Nephron (organoid): Measurements from ENCODE around the gene SDR39U1.

Source experiments
- H3K27ac Mint-ChIP-seq, 3 experiments: 2 replicates each; pipeline ENCODE4 v1.8.0; 2020; ENCODE audit warnings: mixed read lengths in 3 of 3, mild to moderate bottlenecking in 2 of 3, moderate library complexity in 1 of 3
- H3K27me3 Mint-ChIP-seq: 2 replicates; pipeline ENCODE4 v1.8.0; 2021; ENCODE audit warnings: low read depth, mild to moderate bottlenecking, moderate library complexity, mixed read lengths
- H3K36me3 Mint-ChIP-seq: 2 replicates; pipeline ENCODE4 v1.8.0; 2020; ENCODE audit warnings: low read depth, mixed read lengths
- H3K4me1 Mint-ChIP-seq: 2 replicates; pipeline ENCODE4 v1.8.0; 2020; ENCODE audit warnings: mixed read lengths
- H3K4me3 Mint-ChIP-seq, 3 experiments: 2 replicates each; pipeline ENCODE4 v1.8.0; 2020; ENCODE audit warnings: mild to moderate bottlenecking in 3 of 3, mixed read lengths in 3 of 3, moderate library complexity in 2 of 3
- H3K9me3 Mint-ChIP-seq: 2 replicates; pipeline ENCODE4 v1.8.0; 2020; ENCODE audit warnings: mixed read lengths
- TF ChIP-seq, protein P1 (sequence below), 3 experiments: fragments of 200-600 bp; sonication (generic); IDR thresholded peaks; one replicate each; pipeline ENCODE4 v1.5.0; 2021; ENCODE audit warnings: antibody characterized with exemption in 3 of 3; ENCODE audit not compliant: unreplicated experiment in 3 of 3

Gene SDR39U1

GRCh38 chr14:24398293-24398652 is 44.3 kb downstream of the SDR39U1 start:
- Mint-ChIP-seq H3K27me3 (no peaks in the 10 kb centered on the region), H3K4me3 (peak overlapping the region; percentile 92 to 99 (median 97)), H3K27ac (peak overlapping the region; percentile 75 to 98 (median 98)), H3K36me3 (peaks cover 9% of the 10 kb centered on the region), H3K4me1 (peaks cover 72% of the 10 kb centered on the region), H3K9me3 (peaks cover 3% of the 10 kb centered on the region)
- TF ChIP-seq, protein P1, sequence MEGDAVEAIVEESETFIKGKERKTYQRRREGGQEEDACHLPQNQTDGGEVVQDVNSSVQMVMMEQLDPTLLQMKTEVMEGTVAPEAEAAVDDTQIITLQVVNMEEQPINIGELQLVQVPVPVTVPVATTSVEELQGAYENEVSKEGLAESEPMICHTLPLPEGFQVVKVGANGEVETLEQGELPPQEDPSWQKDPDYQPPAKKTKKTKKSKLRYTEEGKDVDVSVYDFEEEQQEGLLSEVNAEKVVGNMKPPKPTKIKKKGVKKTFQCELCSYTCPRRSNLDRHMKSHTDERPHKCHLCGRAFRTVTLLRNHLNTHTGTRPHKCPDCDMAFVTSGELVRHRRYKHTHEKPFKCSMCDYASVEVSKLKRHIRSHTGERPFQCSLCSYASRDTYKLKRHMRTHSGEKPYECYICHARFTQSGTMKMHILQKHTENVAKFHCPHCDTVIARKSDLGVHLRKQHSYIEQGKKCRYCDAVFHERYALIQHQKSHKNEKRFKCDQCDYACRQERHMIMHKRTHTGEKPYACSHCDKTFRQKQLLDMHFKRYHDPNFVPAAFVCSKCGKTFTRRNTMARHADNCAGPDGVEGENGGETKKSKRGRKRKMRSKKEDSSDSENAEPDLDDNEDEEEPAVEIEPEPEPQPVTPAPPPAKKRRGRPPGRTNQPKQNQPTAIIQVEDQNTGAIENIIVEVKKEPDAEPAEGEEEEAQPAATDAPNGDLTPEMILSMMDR (IDR thresholded peaks at IDR 0.05; ENCODE audit: unreplicated experiment in 3 of 3) = no peak

DNA sequence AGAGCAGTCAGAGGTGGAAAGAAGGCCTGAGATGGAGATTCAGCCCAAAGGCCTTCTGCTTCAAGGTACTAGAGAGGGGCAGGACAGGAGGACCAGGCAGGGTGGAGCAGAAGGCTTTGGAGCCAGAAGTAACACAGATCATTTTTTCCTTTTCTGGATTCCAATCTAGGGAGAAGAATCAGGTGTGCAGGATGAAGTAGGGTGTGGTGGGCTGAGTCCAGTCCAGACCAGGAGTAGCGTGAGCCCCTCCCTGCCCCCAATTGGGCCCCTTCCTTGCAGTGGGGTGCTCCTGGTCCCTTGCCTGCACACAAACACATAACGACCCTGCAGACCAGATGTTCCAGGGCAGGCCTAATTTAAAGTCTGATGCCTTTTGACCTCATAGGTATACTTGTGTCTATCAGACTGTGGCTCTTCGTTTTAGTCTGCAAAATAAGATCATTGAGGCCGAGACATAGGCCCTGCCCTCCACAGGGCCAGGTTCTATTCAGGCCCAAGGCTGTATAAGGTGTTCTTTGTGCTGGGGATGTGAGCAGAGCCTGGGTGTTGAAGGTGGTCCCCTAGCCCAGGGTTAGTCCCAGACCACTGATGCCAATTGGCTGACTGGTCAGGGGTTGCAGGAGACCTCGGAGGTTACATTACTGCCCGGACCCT is 44.8 kb downstream of the SDR39U1 start:
- Mint-ChIP-seq H3K9me3 (peaks cover 3% of the 10 kb centered on the region), H3K4me1 (peaks cover 67% of the 10 kb centered on the region), H3K36me3 (peaks cover 4% of the 10 kb centered on the region), H3K4me3 (peak overlapping the region; percentile 92 to 99 (median 97)), H3K27me3 (no peaks in the 10 kb centered on the region), H3K27ac (peak overlapping the region; percentile 75 to 98 (median 98))
- TF ChIP-seq, protein P1 (IDR thresholded peaks at IDR 0.05; ENCODE audit: unreplicated experiment in 3 of 3) = no peak

DNA sequence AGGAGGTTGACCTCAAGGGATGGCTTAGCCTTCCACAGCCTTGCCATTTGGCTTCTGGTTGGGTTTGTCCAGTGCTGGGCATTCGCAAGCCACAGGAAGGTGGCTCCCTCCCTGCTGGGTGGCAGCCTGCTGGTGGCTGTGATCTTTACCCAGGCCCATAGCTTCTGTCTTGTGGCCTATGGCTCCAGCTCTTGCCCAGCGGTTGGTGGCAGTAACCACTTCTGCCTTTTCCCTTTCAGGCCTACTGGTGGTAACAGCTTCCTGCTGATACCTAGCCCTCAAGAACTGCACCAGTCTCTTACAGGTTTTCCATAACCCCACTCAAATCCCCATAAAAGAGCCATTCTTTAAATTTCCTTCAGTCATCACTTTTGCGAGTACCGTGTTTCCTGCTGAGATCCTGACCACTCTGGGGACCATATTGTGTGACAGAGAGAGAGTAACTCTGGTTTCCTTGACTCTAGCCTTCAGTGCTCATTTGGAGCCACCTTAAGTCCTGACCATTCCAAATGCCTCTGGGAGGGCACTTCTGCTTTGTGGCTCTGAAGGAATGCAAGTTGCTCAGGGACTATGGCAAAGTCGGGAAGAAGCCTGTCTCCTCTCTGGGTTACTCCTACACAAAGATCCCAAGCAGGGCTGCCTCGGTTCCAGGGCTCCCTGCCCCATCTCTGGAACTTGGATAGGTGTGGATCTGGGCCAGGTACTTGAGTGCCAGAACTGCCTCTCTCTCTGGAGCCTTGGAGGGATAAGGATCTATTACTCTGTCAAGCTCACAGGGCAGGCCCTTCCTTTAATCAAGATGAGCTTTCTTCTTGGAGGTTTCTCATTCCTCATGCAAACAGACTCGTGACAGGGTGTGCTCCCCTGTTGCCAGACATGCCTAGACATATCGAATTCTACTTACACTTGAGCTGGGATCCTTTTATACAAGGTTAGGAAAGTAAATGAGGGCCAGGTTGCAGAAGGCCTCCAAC is 46.7 kb downstream of the SDR39U1 start:
- H3K4me3 Mint-ChIP-seq = peak overlapping the region in 1 of 3 experiments; percentile 26
- peak overlapping the region; percentile 75 to 98 (median 86) for H3K27ac Mint-ChIP-seq
- no peaks in the 10 kb centered on the region for H3K36me3 Mint-ChIP-seq
- TF ChIP-seq, protein P1 (IDR thresholded peaks at IDR 0.05; ENCODE audit: unreplicated experiment in 3 of 3) = no peak
- H3K4me1 Mint-ChIP-seq = peaks cover 64% of the 10 kb centered on the region
- peaks cover 3% of the 10 kb centered on the region for H3K9me3 Mint-ChIP-seq
- H3K27me3 Mint-ChIP-seq = no peaks in the 10 kb centered on the region

GRCh38 chr14:24394275-24394674 is 48.3 kb downstream of the SDR39U1 start:
- H3K27me3 Mint-ChIP-seq = no peaks in the 10 kb centered on the region
- H3K4me1 Mint-ChIP-seq = peaks cover 68% of the 10 kb centered on the region
- H3K4me3 Mint-ChIP-seq = peak overlapping the region in 1 of 3 experiments; percentile 6
- H3K36me3 Mint-ChIP-seq = no peaks in the 10 kb centered on the region
- peaks cover 3% of the 10 kb centered on the region for H3K9me3 Mint-ChIP-seq
- TF ChIP-seq, protein P1 (IDR thresholded peaks at IDR 0.05; ENCODE audit: unreplicated experiment in 3 of 3) = no peak
- peak overlapping the region; percentile 44 to 88 (median 79) for H3K27ac Mint-ChIP-seq

DNA sequence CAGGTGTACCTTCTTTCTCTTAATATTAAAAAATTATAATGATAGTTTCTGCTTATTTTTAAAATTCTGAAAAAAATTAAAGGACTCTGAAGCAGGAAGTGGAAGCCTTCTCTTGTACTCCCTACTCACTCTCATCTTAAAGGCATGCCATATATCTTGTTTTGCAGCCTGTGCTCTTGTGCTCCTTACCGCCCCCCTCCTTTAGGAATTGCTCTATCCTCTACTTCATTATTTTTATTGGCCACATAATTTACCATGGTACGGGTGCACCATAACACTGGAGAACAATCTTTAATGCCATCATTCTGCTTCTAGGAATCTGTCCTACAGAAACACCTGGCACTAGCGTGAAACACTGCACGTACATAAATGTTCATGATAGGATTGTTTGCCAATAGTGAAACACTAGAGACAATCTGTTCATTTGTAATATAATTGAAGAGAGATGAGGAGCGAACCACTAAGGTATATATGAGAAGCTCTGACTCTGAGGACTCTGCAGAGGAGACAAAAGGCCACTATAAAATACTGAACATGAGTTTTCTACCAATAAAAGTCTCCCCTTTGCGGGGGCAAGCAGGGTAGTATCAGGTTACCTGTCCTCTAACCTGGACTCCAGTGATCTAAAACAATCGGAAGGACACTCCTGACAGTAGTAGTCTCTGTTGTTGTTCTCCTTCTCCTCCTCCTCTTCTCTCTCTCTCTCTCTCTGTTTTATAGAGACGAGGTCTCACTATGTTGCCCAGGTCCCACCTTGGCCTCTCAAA is 50.1 kb downstream of the SDR39U1 start:
- no peaks in the 10 kb centered on the region for H3K36me3 Mint-ChIP-seq
- H3K4me3 Mint-ChIP-seq = peak overlapping the region; percentile 1 to 19 (median 9)
- TF ChIP-seq, protein P1 (IDR thresholded peaks at IDR 0.05; ENCODE audit: unreplicated experiment in 3 of 3) = no peak
- H3K27ac Mint-ChIP-seq = peak overlapping the region; percentile 59 to 88 (median 80)
- H3K4me1 Mint-ChIP-seq = peaks cover 75% of the 10 kb centered on the region
- no peaks in the 10 kb centered on the region for H3K27me3 Mint-ChIP-seq
- H3K9me3 Mint-ChIP-seq = peaks cover 3% of the 10 kb centered on the region
